ENCODE results near the gene MTF2. TPM values are rescaled to one million over a fixed set of nuclear protein-coding genes. Genes with fewer than 3 reads are reported as not detected.
A peak's percentile ranks its signal among the peaks of the same experiment; 100 is the strongest.

The MTF2 gene
- total and polyA plus RNA-seq, 9 of the 15 experiments (the other 6 are each of a cell fraction or from before 2014, with no cell fraction given): 29.3 to 124 (median 57.7) TPM

GRCh38 chr1:93080179-93080823, 1.2 kb downstream of the MTF2 start (continued):
- TF ChIP-seq ZBTB40 (IDR thresholded peaks at IDR 0.05): 0 out of 2 replicates have a peak, but pooled peaks have one; percentile 23
- no peak for TF ChIP-seq ZBTB40 (CRISPR knock-in tag; IDR thresholded peaks at IDR 0.05)
- TF ChIP-seq ZNF146 (CRISPR knock-in tag; IDR thresholded peaks at IDR 0.05; ENCODE audit: unreplicated experiment): no peak
- 0 out of 4 replicates have a peak, but pooled peaks have one; percentile 13 to 38 for TF ChIP-seq ZNF318 (IDR thresholded peaks at IDR 0.05; ENCODE audit: borderline replicate concordance in 1 of 2, low read depth in 1 of 2)
- TF ChIP-seq PHF21A (IDR thresholded peaks at IDR 0.05; ENCODE audit: borderline replicate concordance, low read depth): peak; percentile 95; the same call in 1 of the 2 replicates
- TF ChIP-seq LARP7 (IDR thresholded peaks at IDR 0.05): 0 out of 2 replicates have a peak, but pooled peaks have one; percentile 43
- no peak for TF ChIP-seq ZBTB5 (IDR thresholded peaks at IDR 0.05)

Measured in K562 (cell line).